Activated effector memory CD4-positive, alpha-beta T cell treated with Interleukin-2 at 50 U/mL for 16 hours (primary cell): ENCODE results near the gene KCNF1.

ENCODE experiments used
- DNase-seq: peaks from one replicate; pipeline ENCODE4 v3.0.0-alpha.2; 2020

Gene KCNF1

DNA sequence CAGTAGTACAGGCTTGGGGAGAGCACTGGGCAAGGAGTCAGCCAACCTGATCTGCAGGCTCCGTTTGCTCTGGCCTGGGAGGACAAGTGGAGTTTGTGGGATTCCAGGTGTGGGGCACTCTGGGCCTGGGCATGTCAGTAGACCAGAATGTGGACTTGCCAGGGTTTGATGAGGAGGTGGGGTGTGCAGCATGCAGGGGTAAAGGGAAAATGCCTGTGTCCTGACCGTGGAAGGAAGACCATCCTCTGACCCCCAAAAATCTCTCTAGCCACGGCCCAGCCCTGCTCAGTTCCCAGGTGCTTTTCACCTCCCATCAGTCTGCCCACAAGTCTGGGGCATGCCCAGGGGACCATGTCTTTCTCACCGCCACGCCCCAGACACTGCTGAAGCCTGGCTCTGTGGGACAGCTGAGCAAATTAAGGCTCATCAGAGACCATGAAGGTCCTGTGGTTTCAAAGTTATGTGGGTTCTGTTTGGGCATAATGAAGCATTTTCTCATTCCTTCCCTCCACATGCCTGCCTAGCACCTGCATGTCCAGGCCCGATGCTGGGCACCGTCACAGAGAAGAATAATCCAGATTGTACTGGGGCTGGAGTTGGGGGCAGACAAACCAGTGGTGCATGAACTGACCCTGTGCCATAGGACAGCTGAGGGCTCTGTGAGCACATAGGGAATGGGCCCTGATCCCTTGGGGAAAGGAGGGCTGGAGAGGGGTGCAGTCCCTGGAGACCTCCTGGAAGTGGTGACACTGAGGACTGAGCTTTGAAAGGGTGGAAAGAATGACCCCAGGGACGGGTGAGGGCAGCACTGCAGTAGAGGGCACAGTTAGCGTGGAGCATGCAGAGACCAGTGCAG is 6.5 kb upstream of the KCNF1 start:
- no peak for DNase-seq

DNA sequence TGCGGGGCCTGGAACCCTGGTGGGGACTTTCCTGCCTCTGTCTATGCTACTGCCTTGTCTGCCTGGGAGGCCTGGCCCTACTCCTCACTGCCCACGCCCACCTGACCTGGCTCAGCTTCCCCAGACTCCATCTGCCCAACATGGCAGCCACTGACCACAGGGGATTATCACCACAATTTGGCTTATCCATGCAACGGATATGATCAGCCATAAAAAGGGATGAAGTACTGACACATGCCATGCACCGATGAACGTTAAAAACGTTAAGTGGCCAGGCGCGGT is 5.9 kb upstream of the KCNF1 start:
- DNase-seq, result no peak

DNA sequence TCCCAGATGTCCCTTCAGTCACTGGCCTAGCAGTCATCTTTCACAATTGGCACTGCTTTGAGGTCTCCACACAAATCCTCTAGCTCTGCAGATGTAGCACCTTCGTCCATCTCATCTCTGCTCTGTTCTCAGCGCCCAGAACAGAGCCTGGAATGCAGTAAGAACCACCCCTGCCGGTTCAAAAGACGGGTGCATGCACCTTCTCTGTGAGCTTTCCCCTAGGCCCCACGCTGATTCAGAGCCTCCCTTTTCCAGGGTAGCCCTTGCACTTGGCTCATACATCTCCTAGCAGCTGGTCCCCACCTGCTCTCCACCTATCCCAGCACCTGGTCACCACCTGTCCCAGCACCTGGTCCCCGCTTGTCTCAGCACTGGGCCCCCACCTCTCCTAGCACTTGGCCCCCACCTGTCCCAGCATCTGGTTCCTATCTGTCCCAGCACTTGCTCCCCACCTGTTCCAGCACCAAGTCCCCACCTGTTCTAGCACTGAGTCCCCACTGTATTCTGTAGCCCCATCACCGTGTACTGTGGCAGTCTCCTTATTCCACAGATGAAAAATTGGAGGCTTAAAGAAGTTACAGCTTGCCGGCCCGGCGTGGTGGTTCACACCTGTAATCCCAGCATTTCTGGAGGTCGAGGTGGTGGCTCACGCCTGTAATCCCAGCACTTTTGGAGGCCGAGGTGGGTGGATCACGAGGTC is 4.7 kb upstream of the KCNF1 start:
- no peak for DNase-seq

DNA sequence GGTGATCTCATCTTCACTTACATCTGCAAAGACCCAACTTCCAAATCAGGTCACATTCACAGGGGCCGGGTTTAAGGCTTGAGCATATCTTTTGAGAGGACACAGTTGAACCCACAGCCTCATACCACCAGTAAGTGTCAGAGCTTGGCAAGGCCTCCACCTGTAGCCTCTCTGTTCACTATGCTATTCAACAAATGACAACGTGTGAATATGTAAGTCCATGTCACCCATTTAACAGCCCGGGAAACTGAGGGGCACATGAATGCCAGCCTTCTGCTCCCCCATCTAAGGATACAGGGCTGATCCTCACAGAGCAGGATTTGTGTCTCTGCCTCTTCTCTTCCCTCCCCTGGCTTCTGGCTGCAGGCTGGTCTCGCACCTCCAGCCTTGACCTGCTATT is 3.5 kb upstream of the KCNF1 start:
- DNase-seq, result no peak

DNA sequence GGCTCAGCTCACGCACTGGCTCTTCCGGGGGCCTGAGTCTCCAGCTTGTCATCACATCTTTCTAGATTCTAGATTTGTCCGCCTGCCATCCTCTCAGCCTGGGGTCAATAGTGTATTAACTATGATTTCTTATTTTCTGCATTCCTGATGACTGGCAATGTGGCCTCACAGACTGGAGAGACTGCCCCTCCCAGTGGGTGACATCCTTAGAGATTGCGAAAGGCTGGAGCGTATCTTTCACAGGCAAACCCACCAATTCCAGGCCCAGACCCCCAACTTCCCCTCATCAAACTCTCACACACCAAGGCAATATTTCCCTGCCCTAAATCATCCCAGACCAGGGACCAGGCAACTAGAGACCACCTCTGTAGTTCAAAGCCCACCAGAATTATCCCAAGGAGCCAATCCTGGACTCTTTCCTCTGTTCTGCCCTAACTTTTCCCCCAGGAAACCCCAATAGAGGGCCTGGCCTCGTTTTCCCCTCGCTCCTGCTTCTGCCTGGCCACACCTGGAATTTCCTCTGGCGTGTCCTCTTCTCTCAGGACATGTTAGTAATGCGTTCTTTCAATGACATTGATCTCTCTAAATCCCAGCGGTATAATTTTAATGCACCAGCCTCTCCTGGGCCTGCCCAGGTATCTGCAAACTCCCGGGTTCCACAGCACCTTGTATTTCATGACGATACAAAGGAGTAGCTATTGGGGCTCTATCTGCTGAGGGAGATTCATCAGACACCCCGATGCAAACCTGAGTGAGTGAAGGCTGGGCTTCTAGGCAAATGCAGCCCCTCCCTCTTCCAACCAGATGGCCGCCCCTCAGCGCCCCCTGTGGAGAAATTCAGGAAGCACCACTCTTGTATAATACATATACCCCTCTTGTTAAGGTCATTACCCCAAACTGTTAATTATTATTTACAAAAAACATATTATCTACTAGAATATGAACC is 2.4 kb upstream of the KCNF1 start:
- no peak for DNase-seq

DNA sequence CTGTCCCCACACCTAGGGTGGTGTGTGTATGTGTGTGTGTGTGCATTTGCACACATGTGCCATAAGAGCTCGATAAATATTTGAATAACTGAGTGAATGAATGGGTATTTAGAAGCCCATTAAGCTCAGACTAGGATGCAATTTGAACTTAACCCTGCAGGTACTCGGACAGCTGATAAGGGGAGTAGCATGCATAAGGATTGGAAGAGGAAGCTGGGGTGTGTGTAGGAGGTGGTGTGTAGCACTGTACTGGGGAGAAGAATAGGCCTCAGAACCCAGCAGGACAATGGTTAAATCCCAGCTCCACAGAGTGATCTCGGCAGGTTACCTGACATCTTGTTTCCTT is 1.8 kb upstream of the KCNF1 start:
- no peak for DNase-seq

DNA sequence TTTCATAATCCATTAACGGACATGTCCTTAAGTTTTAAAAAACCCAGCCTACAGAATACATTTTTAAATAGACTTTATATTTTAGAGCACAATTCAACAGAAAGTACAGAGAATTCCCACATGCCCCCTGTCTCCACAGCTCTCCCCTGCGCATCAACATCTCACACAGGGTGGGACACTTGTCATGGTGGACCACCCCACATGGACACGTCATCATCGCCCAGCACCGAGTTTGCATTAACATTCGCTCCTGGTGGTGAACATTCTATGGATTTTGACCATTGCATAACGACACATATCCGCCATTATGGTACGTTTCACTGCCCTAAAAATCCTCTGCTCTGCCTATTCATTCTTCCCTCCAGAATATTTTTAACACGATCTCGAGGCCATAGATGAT is 1.1 kb upstream of the KCNF1 start:
- DNase-seq, result no peak

DNA sequence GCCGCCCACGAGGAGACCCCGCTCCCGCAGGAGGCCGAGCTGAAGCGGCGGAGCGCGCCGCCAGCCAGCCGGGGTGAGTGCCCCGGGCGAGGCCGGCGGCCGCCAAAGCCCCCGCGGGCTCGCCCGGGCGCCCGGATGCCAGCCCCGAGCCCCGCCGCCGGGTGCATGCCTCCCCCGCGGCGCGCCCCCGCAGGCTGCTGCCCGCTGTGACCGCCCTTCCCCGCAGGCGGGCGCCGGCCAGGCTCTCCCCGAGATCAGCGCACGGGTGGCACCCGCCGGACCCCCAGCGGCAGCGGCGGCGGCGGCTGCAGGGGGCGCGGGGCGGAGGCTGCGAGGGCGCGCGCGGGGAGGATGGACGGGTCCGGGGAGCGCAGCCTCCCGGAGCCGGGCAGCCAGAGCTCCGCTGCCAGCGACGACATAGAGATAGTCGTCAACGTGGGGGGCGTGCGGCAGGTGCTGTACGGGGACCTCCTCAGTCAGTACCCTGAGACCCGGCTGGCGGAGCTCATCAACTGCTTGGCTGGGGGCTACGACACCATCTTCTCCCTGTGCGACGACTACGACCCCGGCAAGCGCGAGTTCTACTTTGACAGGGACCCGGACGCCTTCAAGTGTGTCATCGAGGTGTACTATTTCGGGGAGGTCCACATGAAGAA is 470 bp downstream of the KCNF1 start:
- DNase-seq, result no peak

DNA sequence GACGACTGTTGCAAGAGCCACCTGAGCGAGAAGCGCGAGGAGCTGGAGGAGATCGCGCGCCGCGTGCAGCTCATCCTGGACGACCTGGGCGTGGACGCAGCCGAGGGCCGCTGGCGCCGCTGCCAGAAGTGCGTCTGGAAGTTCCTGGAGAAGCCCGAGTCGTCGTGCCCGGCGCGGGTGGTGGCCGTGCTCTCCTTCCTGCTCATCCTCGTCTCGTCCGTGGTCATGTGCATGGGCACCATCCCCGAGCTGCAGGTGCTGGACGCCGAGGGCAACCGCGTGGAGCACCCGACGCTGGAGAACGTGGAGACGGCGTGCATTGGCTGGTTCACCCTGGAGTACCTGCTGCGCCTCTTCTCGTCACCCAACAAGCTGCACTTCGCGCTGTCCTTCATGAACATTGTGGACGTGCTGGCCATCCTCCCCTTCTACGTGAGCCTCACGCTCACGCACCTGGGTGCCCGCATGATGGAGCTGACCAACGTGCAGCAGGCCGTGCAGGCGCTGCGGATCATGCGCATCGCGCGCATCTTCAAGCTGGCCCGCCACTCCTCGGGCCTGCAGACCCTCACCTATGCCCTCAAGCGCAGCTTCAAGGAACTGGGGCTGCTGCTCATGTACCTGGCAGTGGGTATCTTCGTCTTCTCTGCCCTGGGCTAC is 1.2 kb downstream of the KCNF1 start:
- DNase-seq, result no peak

DNA sequence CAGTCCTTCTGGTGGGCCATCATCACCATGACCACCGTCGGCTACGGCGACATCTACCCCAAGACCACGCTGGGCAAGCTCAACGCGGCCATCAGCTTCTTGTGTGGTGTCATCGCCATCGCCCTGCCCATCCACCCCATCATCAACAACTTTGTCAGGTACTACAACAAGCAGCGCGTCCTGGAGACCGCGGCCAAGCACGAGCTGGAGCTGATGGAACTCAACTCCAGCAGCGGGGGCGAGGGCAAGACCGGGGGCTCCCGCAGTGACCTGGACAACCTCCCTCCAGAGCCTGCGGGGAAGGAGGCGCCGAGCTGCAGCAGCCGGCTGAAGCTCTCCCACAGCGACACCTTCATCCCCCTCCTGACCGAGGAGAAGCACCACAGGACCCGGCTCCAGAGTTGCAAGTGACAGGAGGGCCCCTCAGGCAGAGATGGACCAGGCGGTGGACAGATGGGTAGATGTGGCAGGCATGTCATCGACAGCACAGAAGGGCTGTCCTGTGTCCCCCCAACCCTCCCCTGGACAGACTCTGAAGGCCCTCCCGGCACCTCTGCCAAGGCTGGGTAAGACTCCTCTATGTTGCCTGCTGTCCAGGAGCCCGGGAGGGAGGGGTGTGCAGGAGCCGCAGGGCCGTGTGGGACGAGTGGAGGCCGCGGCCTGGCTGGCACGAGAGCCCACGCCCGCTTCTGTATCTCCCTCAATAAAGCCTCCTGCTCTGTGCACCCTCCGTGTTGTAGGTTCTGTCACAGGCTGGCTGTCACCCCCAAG is 2.0 kb downstream of the KCNF1 start:
- DNase-seq, result no peak

DNA sequence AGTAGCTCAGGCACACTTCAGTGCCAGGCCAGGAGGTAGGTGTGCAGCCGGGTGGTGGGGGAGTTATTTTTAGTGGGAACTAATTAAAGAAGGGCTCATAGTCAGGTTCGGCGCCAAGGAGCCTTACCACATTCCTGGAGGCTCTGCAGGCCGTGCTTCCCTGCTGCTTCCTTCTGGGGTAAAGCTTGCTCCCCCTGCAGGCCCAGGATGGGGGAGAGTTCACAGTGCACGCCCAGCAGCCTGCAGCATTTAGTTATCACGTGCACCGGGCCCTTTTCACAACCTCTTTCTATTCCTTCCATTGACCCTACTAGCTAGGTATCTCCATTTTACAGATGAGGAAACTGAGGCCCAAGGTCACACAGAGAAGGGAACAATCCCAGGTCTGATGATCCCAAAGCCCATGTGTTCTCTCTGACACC is 2.5 kb downstream of the KCNF1 start:
- no peak for DNase-seq

DNA sequence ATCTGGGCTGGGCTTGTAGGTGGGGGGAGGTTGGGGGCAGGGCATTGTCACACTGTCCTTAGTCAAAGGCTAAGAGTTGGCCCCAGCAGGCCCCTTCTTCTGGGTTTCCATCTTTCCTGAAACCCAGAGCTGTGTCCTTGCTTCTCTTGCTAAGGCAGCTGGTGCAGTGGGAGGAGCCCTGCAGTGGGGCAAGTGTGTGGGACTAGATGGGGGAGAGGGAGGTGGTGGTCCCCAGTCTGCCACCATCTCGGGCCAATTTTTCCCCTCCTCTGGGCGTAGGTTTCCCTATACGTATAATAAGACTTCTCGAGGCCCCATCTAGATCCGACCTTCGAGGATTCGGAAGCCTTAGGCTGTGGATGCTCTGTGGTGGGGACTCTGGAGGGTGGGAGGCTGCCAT is 3.5 kb downstream of the KCNF1 start:
- no peak for DNase-seq

DNA sequence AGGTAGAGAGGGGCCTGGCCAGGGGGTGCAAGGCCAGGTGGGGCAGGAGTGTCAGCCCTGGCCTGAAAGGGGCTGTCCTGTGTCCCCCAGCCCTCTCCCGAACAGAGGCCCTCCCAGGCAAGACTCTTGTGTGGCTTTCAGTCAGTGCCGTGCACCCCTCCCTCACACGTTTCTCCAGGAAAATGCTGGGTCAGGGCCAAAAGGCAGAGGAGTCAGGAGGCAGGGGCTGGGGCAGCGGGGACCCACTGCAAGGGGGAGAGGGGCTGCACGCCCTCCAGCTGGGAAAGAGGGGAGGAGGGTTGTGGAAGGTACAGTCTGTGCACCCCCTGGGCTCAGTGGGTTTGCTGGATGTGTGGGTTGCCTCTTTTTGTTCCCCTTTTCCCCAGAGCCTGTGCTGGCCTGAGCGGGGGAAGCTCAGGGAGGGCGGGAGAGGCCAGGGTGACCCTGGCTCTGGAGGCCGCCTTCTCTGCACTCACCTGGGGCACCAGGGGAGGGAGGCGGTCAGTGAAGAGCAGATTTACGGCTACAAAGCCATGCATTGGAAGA is 4.1 kb downstream of the KCNF1 start:
- no peak for DNase-seq

DNA sequence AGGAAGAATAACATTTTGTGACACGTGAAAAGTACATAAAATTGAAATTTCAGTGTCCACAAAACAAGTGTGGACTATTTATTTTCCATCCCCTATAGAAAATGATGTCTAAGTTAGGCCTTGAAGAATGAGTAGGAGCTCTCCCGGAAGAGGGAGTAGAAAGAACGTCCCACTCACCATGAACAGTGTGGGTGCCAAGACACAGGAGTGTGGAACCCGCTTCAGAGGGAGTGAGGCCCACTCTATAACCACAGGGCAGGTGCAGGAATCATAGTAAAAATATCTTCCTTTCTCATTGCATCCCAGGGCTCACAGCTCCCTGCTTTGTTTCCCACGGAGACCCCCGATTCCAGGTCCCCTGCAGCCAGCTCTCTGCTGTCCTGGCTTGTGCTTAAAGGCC is 5.2 kb downstream of the KCNF1 start:
- DNase-seq, result no peak

DNA sequence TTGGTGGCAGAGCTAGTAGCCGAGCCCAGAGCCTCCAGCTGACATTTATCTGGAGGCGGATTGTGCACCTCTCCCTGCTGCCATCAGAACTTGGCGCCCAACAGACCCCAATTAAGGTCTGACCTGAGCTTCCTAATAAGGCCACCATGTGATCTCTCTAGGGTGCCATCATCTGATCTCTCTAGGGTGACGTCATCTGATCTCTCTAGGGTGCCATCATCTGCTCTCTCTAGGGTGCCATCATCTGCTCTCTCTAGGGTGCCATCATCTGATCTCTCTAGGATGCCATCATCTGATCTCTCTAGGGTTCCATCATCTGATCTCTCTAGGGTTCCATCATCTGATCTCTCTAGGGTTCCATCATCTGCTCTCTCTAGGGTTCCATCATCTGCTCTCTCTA is 6.2 kb downstream of the KCNF1 start:
- DNase-seq, result no peak

DNA sequence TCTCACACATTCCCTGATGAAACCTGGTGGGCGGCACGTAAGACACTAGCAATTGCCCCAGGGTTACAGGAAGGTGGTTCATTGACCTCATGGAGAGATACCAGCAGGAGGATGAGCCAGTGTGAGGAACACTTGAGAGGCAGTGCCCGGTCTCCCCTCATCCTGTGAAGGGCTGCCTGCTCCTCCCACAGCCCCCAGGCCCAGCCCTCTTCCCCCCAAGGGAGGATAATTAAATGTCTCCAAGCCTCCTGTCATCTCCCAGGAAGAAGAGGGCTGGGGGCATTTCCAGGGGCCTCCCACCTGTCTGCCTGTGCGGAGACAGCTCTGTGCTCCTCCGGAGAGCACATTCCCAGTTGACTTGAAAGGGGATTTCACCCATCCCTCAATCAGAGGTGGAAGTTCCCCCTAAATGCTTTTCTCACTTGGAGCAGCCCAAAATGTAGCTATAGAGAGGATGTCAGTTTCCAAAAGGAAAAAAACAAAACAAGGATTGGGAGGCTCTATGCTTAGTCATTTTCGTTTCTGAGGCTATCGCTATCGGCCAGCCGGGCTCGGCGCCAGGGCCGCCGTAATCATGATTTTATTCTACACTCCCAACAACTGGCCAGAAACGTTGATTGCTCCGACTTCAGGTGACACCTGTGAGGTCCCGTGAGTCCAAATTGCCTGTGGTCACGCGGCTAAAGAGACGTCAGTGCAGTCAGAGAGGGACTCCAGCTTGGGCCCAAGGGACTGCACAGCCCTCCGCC is 7.1 kb downstream of the KCNF1 start:
- DNase-seq, result no peak

DNA sequence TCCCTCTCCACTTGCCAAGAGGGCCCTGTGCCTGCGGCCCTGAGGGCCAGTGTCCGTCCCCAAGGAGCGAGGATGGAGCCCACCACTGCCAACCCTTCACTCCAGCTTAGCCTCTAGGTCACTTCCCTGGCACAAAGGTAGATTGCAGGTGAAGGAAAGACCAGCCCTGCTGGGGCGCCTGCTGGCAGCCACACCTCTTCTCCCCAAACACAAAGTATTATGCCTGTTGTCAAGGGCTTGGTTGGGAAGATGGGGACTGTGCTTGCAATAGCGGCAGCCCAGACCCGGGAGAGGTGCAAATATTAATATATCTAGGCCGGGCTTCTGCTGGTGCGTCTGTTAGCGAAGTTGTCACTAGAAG is 7.7 kb downstream of the KCNF1 start:
- DNase-seq, result no peak

DNA sequence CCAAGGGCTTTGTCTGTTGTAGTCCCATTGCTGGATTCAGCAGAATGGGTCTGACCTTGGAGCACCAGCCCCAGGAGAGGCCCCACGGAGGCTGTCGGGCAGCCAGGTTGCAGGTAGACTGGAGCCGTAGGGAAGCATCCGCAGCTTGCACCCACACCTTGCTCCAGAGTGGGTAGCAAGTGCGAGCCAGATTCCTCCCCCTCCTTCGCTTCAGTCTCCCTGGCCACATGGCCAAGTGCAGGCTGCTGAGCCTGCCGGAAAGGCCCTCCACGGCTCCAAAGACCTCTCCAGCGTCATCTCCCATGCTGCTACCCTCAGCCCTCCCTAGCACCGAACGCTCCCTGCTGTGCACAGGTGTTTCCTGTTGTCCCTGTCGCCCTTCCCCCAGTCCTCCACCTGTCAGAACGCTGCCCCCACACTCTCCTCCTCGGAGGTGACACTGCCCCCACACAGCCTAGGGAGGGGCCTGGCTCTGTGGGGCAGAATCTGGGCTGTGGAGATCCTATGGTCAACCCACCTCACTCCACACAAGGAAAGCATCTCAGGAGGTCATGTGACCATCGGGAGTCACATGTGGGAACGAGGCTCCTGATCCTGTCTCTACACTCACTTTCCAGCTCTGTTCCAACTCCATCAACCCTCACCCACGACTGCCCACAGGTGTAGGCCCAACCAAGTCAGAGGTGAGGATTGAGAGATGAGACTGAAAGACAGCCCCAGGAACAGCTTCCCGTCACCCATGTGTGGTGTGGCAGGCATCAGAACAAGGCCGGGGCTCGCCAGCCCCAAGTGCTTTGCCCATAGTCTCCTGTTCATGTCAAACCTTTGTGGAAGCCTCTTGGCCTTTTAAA is 8.3 kb downstream of the KCNF1 start:
- DNase-seq, result no peak

DNA sequence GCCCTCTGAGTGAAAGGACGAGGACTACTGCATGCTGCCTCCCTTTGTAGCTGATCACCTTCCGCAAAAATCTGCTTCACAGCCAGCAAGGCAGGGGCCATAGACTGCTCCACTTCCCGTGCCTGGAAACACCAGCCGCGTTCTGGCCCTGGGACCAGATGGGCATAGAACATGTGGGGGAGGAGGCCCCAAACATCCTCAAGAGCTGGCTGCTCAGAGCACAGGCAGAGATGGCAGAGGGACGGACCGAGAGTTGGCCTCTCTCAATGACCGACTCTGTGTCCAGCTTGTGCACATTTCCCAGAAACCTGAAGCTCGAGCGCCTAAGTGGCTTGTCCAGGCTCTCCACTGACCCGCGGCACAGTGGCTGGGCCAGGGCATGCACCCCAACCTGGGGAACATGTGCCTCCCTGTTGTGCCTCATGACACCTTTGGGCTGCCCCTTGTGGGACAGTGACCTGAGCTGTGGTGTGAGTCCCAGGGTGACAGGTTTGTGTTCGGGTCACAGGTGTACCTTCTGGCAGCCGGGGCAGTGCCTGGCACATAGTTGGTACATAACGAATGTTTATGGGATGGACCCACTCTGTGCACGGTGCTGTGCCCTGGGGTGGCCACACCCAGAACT is 9.1 kb downstream of the KCNF1 start:
- no peak for DNase-seq
